Measurements from ENCODE around the gene ARHGEF28. TPM values are rescaled to one million over a fixed set of nuclear protein-coding genes. Genes with fewer than 3 reads are reported as not detected.

The ARHGEF28 gene
- total and polyA plus RNA-seq, 2 donors (not counting 1 experiment from before 2014, with no cell fraction given): 2.3 to 34.3 TPM

DNA sequence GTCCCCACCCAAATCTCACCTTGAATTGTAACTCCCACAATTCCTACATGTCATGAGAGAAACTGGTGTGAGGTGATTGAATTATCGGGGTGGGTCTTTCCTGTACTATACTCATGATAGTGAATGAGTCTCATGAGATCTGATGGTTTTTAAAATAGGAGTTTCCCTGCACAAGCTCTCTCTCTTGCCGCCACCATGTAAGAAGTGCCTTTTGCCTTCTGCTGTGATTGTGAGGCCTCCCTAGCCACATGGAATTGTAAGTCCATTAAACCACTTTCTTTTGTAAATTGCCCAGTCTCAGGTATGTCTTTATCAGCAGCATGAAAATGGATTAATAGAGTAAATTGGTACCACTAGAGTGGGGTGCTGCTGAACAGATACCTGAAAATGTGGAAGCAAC, 140.9 kb downstream of the ARHGEF28 start:
- Histone ChIP-seq H3K9me3 (ENCODE audit: control insufficient read depth, insufficient read depth, low read depth, low read length) (no peaks in the 10 kb centered on the region), H3K4me2 (ENCODE audit: extremely low read depth, insufficient read depth, low read length) (no peak overlapping the region), H3K4me3 (replicated peaks in 1 of 4; ENCODE audit: control extremely low read depth in 1 of 4, insufficient read depth in 1 of 4, low read depth in 3 of 4, low read length in 4 of 4) (no peak overlapping the region), H3K79me2 (ENCODE audit: control insufficient read depth, insufficient read depth, low read length) (no peaks in the 10 kb centered on the region), H4K20me1 (ENCODE audit: control insufficient read depth, extremely low read depth, insufficient read depth, low read length) (no peaks in the 10 kb centered on the region), H3K27ac (ENCODE audit: insufficient read depth, low read length) (no peak overlapping the region), H2AFZ (ENCODE audit: low read length) (no peak overlapping the region), H3K27me3 (ENCODE audit: control insufficient read depth, insufficient read depth, low read length) (no peaks in the 10 kb centered on the region), H3K9ac (ENCODE audit: insufficient read depth, low read length) (no peak overlapping the region), H3K36me3 (ENCODE audit: control insufficient read depth, insufficient read depth, low read length) (no peaks in the 10 kb centered on the region), H3K4me1 (ENCODE audit: control insufficient read depth, extremely low read depth, insufficient read depth, low read length) (peaks cover 4% of the 10 kb centered on the region)
- TF ChIP-seq, protein P1, sequence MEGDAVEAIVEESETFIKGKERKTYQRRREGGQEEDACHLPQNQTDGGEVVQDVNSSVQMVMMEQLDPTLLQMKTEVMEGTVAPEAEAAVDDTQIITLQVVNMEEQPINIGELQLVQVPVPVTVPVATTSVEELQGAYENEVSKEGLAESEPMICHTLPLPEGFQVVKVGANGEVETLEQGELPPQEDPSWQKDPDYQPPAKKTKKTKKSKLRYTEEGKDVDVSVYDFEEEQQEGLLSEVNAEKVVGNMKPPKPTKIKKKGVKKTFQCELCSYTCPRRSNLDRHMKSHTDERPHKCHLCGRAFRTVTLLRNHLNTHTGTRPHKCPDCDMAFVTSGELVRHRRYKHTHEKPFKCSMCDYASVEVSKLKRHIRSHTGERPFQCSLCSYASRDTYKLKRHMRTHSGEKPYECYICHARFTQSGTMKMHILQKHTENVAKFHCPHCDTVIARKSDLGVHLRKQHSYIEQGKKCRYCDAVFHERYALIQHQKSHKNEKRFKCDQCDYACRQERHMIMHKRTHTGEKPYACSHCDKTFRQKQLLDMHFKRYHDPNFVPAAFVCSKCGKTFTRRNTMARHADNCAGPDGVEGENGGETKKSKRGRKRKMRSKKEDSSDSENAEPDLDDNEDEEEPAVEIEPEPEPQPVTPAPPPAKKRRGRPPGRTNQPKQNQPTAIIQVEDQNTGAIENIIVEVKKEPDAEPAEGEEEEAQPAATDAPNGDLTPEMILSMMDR (conservative IDR thresholded peaks at IDR 0.05 in 1 of 2, IDR thresholded peaks at IDR 0.05 in 1 of 2; ENCODE audit: low read depth in 1 of 2, low read length in 2 of 2): no peak
- no peak for TF ChIP-seq EZH2 (IDR thresholded peaks at IDR 0.05; ENCODE audit: low read length, missing control alignments)
- no peak for DNase-seq (ENCODE audit: low read depth in 2 of 2)

DNA sequence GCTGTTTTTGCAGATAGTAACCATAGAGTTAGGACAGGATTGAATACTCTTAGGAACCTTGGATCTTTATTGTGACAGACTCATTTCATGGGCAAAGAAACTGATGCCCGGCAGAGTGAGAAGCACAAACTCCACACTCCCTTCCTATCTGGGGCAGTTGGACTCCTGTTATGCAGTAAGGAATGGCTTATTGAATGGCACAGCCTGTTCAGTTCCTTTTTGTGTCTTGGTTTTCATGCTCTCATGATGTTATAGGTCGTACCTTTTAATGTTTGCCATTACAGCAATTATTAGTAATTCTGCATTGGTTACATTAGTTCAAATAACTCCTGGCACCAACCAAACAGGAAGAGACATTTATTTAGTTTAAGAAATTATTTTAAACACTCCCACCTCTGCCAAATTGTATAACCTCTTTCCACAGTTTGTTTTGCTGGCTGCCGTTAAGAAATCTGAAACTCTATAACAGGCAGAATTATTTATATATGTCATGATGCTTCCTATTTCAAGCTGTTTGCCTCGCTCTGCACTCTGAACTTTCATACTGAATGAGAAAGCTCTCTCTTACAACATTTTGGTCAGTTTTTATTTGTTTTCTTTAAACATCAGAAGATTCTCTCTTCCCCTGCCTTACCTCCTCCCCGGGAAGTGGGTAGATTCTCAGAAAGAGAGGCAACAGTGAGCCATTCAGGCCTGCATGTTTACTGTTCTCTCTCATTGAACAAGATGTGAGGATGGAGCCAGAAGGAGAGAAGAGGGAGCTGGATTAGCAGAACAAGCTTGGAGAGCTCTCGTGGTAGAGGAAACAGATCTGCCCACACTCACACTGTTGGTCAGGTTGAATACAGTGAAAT, 144.4 kb downstream of the ARHGEF28 start:
- Histone ChIP-seq H3K4me2 (ENCODE audit: extremely low read depth, insufficient read depth, low read length) (peak overlapping the region; percentile 56), H3K27me3 (ENCODE audit: control insufficient read depth, insufficient read depth, low read length) (no peaks in the 10 kb centered on the region), H3K27ac (ENCODE audit: insufficient read depth, low read length) (no peak overlapping the region), H3K4me1 (ENCODE audit: control insufficient read depth, extremely low read depth, insufficient read depth, low read length) (peaks cover 2% of the 10 kb centered on the region), H4K20me1 (ENCODE audit: control insufficient read depth, extremely low read depth, insufficient read depth, low read length) (no peaks in the 10 kb centered on the region), H3K9me3 (ENCODE audit: control insufficient read depth, insufficient read depth, low read depth, low read length) (no peaks in the 10 kb centered on the region), H3K4me3 (replicated peaks in 1 of 4; ENCODE audit: control extremely low read depth in 1 of 4, insufficient read depth in 1 of 4, low read depth in 3 of 4, low read length in 4 of 4) (no peak overlapping the region), H2AFZ (ENCODE audit: low read length) (no peak overlapping the region), H3K9ac (ENCODE audit: insufficient read depth, low read length) (no peak overlapping the region), H3K79me2 (ENCODE audit: control insufficient read depth, insufficient read depth, low read length) (no peaks in the 10 kb centered on the region), H3K36me3 (ENCODE audit: control insufficient read depth, insufficient read depth, low read length) (no peaks in the 10 kb centered on the region)
- peak in 1 of 2 donors; percentile 81 for DNase-seq (ENCODE audit: low read depth in 2 of 2)
- TF ChIP-seq, protein P1 (conservative IDR thresholded peaks at IDR 0.05 in 1 of 2, IDR thresholded peaks at IDR 0.05 in 1 of 2; ENCODE audit: low read depth in 1 of 2, low read length in 2 of 2): no peak
- TF ChIP-seq EZH2 (IDR thresholded peaks at IDR 0.05; ENCODE audit: low read length, missing control alignments): no peak

DNA sequence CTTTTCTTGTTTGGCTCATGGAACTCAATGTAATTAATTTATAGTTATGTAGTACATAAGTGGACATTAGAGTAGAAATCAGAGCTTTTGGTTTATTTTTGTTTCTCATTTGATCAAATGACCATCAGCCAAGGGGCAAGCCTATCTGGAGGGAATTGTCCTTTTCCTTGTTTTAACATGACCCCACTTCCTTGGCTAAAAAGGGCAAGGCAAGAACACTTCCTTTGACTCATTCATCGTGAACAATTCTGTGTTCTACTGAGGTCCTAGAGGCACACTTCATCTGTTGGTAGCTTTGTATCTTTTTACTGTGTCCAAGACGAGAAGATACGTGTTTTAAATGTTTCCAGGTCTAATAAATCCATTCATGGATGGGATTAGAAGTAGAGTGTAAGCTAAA, 148.9 kb downstream of the ARHGEF28 start:
- Histone ChIP-seq H3K9me3 (ENCODE audit: control insufficient read depth, insufficient read depth, low read depth, low read length) (no peaks in the 10 kb centered on the region), H3K79me2 (ENCODE audit: control insufficient read depth, insufficient read depth, low read length) (no peaks in the 10 kb centered on the region), H3K9ac (ENCODE audit: insufficient read depth, low read length) (no peak overlapping the region), H3K4me1 (ENCODE audit: control insufficient read depth, extremely low read depth, insufficient read depth, low read length) (peaks cover 2% of the 10 kb centered on the region), H3K4me2 (ENCODE audit: extremely low read depth, insufficient read depth, low read length) (no peak overlapping the region), H3K27ac (ENCODE audit: insufficient read depth, low read length) (no peak overlapping the region), H3K4me3 (replicated peaks in 1 of 4; ENCODE audit: control extremely low read depth in 1 of 4, insufficient read depth in 1 of 4, low read depth in 3 of 4, low read length in 4 of 4) (no peak overlapping the region), H3K27me3 (ENCODE audit: control insufficient read depth, insufficient read depth, low read length) (no peaks in the 10 kb centered on the region), H4K20me1 (ENCODE audit: control insufficient read depth, extremely low read depth, insufficient read depth, low read length) (no peaks in the 10 kb centered on the region), H3K36me3 (ENCODE audit: control insufficient read depth, insufficient read depth, low read length) (no peaks in the 10 kb centered on the region), H2AFZ (ENCODE audit: low read length) (no peak overlapping the region)
- no peak for TF ChIP-seq EZH2 (IDR thresholded peaks at IDR 0.05; ENCODE audit: low read length, missing control alignments)
- TF ChIP-seq, protein P1 (conservative IDR thresholded peaks at IDR 0.05 in 1 of 2, IDR thresholded peaks at IDR 0.05 in 1 of 2; ENCODE audit: low read depth in 1 of 2, low read length in 2 of 2): no peak
- no peak for DNase-seq (ENCODE audit: low read depth in 2 of 2)

Data from fibroblast of lung (primary cell).